ENCODE results near the gene VEPH1. TPM values are rescaled to one million over a fixed set of nuclear protein-coding genes. Genes with fewer than 3 reads are reported as not detected.

VEPH1 gene
- total RNA-seq, 1 donor from 2014 or later: 2.7 TPM

GRCh38 chr3:157408499-157409149 is 94.6 kb downstream of the VEPH1 start:
- Histone ChIP-seq H3K27ac (no peak overlapping the region), H3K4me3 (no peak overlapping the region), H3K27me3 (no peaks in the 10 kb centered on the region), H3K36me3 (no peaks in the 10 kb centered on the region), H3K9me3 (no peaks in the 10 kb centered on the region), H3K4me1 (no peaks in the 10 kb centered on the region)
- TF ChIP-seq CTCF (IDR thresholded peaks at IDR 0.05): no peak
- TF ChIP-seq POLR2A (IDR thresholded peaks at IDR 0.05): no peak
- TF ChIP-seq POLR2AphosphoS5 (IDR thresholded peaks at IDR 0.05; ENCODE audit: insufficient read depth in 1 of 2, low read depth in 1 of 2): no peak
- intact Hi-C loops (cut with DNase I): no loop called here
- DNase-seq (ENCODE audit: extremely low spot score in 2 of 2): no peak

GRCh38 chr3:157407769-157408168 is 95.4 kb downstream of the VEPH1 start:
- no peak overlapping the region for H3K27ac ChIP-seq
- TF ChIP-seq POLR2A (IDR thresholded peaks at IDR 0.05) (no peak), POLR2AphosphoS5 (IDR thresholded peaks at IDR 0.05; ENCODE audit: insufficient read depth in 1 of 2, low read depth in 1 of 2) (no peak), CTCF (IDR thresholded peaks at IDR 0.05) (no peak)
- no peaks in the 10 kb centered on the region for H3K27me3 ChIP-seq
- intact Hi-C loops (cut with DNase I): no loop called here
- no peak for DNase-seq (ENCODE audit: extremely low spot score in 2 of 2)
- no peaks in the 10 kb centered on the region for H3K9me3 ChIP-seq
- H3K4me3 ChIP-seq: no peak overlapping the region
- no peaks in the 10 kb centered on the region for H3K36me3 ChIP-seq
- no peaks in the 10 kb centered on the region for H3K4me1 ChIP-seq

- intact Hi-C loops (cut with DNase I): no loop called here
- no peaks in the 10 kb centered on the region for H3K9me3 ChIP-seq
- H3K27ac ChIP-seq: no peak overlapping the region
- no peaks in the 10 kb centered on the region for H3K4me1 ChIP-seq
- TF ChIP-seq POLR2A (IDR thresholded peaks at IDR 0.05) (no peak), CTCF (IDR thresholded peaks at IDR 0.05) (no peak), POLR2AphosphoS5 (IDR thresholded peaks at IDR 0.05; ENCODE audit: insufficient read depth in 1 of 2, low read depth in 1 of 2) (no peak)
- H3K36me3 ChIP-seq: no peaks in the 10 kb centered on the region
- no peak for DNase-seq (ENCODE audit: extremely low spot score in 2 of 2)
- H3K4me3 ChIP-seq: no peak overlapping the region
- H3K27me3 ChIP-seq: no peaks in the 10 kb centered on the region
Measured at GRCh38 chr3:157406394-157406793, 96.8 kb downstream of the VEPH1 start.

GRCh38 chr3:157405457-157405856 is 97.8 kb downstream of the VEPH1 start:
- H3K36me3 ChIP-seq: no peaks in the 10 kb centered on the region
- intact Hi-C loops (cut with DNase I): no loop called here
- no peaks in the 10 kb centered on the region for H3K4me1 ChIP-seq
- H3K27me3 ChIP-seq: no peaks in the 10 kb centered on the region
- H3K9me3 ChIP-seq: no peaks in the 10 kb centered on the region
- H3K27ac ChIP-seq: no peak overlapping the region
- TF ChIP-seq CTCF (IDR thresholded peaks at IDR 0.05): no peak
- no peak for TF ChIP-seq POLR2A (IDR thresholded peaks at IDR 0.05)
- TF ChIP-seq POLR2AphosphoS5 (IDR thresholded peaks at IDR 0.05; ENCODE audit: insufficient read depth in 1 of 2, low read depth in 1 of 2): no peak
- DNase-seq (ENCODE audit: extremely low spot score in 2 of 2): no peak
- H3K4me3 ChIP-seq: no peak overlapping the region

GRCh38 chr3:157404381-157404780 is 98.8 kb downstream of the VEPH1 start:
- no peak overlapping the region for H3K4me3 ChIP-seq
- intact Hi-C loops (cut with DNase I): no loop called here

More at GRCh38 chr3:157404381-157404780, 98.8 kb downstream of the VEPH1 start:
- no peak overlapping the region for H3K27ac ChIP-seq
- DNase-seq (ENCODE audit: extremely low spot score in 2 of 2): no peak
- no peaks in the 10 kb centered on the region for H3K36me3 ChIP-seq
- H3K27me3 ChIP-seq: no peaks in the 10 kb centered on the region
- no peaks in the 10 kb centered on the region for H3K9me3 ChIP-seq
- H3K4me1 ChIP-seq: no peaks in the 10 kb centered on the region
- no peak for TF ChIP-seq POLR2AphosphoS5 (IDR thresholded peaks at IDR 0.05; ENCODE audit: insufficient read depth in 1 of 2, low read depth in 1 of 2)
- no peak for TF ChIP-seq POLR2A (IDR thresholded peaks at IDR 0.05)
- TF ChIP-seq CTCF (IDR thresholded peaks at IDR 0.05): no peak
